Effector memory CD8-positive, alpha-beta T cell (primary cell): ENCODE measurements around the gene CCDC127.
"Not testable (repeated sequence)": the region's sequence is repeated elsewhere in the genome, so short reads cannot be mapped to it uniquely, and the experiment has no call there.

Source experiments
- ATAC-seq: fragments of 150-1000 bp; cut with Tn5 transposase; replicated peaks from 2 replicates; pipeline ENCODE4 v1.10.0; 2021; ENCODE audit warnings: mild to moderate bottlenecking, moderate library complexity
- DNase-seq, 3 experiments: peaks; one replicate each; pipeline ENCODE4 v3.0.0; 2021
- H3K27ac Mint-ChIP-seq, 2 donors: one replicate each; pipeline ENCODE4 v1.8.0; 2022; ENCODE audit warnings: mild to moderate bottlenecking in 2 of 2, mixed read lengths in 2 of 2, moderate library complexity in 2 of 2
- H3K27me3 Mint-ChIP-seq, 2 donors: one replicate each; pipeline ENCODE4 v1.8.0; 2022; ENCODE audit warnings: mixed read lengths in 2 of 2
- H3K36me3 Mint-ChIP-seq: one replicate; pipeline ENCODE4 v1.8.0; 2022; ENCODE audit warnings: mild to moderate bottlenecking, moderate library complexity, mixed read lengths; ENCODE audit not compliant: insufficient read depth
- H3K4me1 Mint-ChIP-seq, 2 donors: one replicate each; pipeline ENCODE4 v1.8.0; 2022; ENCODE audit warnings: low read depth in 2 of 2, mixed read lengths in 2 of 2
- H3K4me3 Mint-ChIP-seq, 2 donors: one replicate each; pipeline ENCODE4 v1.8.0; 2022; ENCODE audit warnings: mild to moderate bottlenecking in 2 of 2, mixed read lengths in 2 of 2, moderate library complexity in 2 of 2
- H3K9me3 Mint-ChIP-seq, 2 donors: one replicate each; pipeline ENCODE4 v1.8.0; 2022; ENCODE audit warnings: mixed read lengths in 2 of 2

CCDC127 gene

DNA sequence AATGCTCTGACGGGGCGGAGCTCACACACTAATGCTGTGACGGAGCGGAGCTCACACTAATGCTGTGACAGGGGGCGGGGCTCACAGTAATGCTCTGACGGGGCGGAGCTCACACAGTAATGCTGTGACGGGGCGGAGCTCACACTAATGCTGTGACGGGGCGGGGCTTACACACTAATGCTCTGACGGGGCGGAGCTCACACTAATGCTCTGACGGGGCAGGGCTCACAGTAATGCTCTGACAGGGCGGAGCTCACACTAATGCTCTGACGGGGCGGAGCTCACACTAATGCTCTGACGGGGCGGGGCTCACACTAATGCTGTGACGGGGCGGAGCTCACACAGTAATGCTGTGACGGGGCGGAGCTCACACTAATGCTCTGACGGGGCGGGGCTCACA is 53.2 kb downstream of the CCDC127 start:
- H3K9me3 Mint-ChIP-seq, H3K4me1 Mint-ChIP-seq, H3K4me3 Mint-ChIP-seq, H3K36me3 Mint-ChIP-seq, ATAC-seq, H3K27ac Mint-ChIP-seq, DNase-seq: not testable (repeated sequence)
- peaks cover 19 to 24% of the 10 kb centered on the region in 2 donors for H3K27me3 Mint-ChIP-seq

DNA sequence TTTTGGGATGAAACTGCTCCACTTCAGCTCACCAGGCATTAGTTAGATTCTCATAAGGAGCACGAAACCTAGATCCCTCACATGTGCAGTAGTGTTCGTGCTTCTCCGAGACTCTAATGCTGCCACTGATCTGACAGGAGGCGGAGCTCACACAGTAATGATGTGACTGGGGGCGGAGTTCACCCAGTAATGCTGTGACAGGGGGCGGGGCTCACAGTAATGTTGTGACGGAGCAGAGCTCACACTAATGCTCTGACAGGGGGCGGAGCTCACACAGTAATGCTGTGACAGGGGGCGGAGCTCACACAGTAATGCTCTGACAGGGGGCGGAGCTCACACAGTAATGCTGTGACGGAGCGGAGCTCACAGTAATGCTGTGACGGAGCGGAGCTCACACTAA is 53.7 kb downstream of the CCDC127 start:
- ATAC-seq (no peak), DNase-seq (no peak)
- Mint-ChIP-seq H3K4me3 (no peak overlapping the region), H3K4me1 (peaks cover 0 to 3% of the 10 kb centered on the region in 2 donors), H3K9me3 (no peaks in the 10 kb centered on the region), H3K27me3 (peaks cover 24 to 29% of the 10 kb centered on the region in 2 donors), H3K27ac (no peak overlapping the region), H3K36me3 (no peaks in the 10 kb centered on the region)

DNA sequence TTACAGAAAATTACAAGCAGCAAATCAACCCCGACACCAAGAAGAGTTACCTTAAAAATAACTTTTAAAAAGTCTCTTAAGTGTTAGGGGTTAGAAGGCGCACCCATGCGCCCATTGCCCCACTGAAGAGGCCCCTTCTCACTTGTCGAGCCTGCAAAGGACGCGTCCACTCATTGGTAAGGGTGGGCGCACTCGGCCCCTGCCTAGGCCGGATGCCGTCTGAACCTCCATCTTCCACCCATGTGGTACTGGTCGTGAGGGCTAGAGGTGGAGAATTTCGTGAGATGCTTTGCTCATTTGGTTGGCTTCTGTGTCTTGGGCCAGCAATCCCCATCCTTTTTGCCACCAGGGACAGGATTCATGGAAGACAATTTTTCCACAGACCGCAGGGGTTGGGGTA is 54.1 kb downstream of the CCDC127 start:
- DNase-seq = no peak
- ATAC-seq = no peak

DNA sequence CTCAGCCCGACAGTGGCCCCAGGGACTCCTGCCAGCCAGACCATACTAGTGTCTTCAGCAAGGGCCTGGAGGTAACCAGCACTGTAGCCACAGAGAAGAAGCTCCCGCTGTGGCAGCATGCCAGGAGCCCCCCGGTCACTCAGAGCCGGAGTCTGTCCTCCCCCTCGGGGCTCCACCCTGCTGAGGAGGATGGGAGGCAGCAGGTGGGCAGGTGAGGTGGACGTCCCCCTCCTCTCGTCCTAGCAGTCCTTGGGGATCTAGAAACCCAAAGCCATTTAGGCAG is 54.7 kb downstream of the CCDC127 start:
- DNase-seq = no peak
- Mint-ChIP-seq H3K27ac (no peak overlapping the region), H3K36me3 (no peaks in the 10 kb centered on the region), H3K4me1 (peaks cover 0 to 3% of the 10 kb centered on the region in 2 donors), H3K27me3 (peaks cover 34 to 39% of the 10 kb centered on the region in 2 donors), H3K4me3 (no peak overlapping the region), H3K9me3 (no peaks in the 10 kb centered on the region)
- ATAC-seq = no peak

More for the DNA sequence above, 54.1 kb downstream of the CCDC127 start:
- H3K27ac Mint-ChIP-seq = no peak overlapping the region
- H3K36me3 Mint-ChIP-seq = no peaks in the 10 kb centered on the region
- no peak overlapping the region for H3K4me3 Mint-ChIP-seq
- H3K27me3 Mint-ChIP-seq = peaks cover 29 to 33% of the 10 kb centered on the region in 2 donors
- H3K4me1 Mint-ChIP-seq = peaks cover 0 to 3% of the 10 kb centered on the region in 2 donors
- H3K9me3 Mint-ChIP-seq = no peaks in the 10 kb centered on the region

DNA sequence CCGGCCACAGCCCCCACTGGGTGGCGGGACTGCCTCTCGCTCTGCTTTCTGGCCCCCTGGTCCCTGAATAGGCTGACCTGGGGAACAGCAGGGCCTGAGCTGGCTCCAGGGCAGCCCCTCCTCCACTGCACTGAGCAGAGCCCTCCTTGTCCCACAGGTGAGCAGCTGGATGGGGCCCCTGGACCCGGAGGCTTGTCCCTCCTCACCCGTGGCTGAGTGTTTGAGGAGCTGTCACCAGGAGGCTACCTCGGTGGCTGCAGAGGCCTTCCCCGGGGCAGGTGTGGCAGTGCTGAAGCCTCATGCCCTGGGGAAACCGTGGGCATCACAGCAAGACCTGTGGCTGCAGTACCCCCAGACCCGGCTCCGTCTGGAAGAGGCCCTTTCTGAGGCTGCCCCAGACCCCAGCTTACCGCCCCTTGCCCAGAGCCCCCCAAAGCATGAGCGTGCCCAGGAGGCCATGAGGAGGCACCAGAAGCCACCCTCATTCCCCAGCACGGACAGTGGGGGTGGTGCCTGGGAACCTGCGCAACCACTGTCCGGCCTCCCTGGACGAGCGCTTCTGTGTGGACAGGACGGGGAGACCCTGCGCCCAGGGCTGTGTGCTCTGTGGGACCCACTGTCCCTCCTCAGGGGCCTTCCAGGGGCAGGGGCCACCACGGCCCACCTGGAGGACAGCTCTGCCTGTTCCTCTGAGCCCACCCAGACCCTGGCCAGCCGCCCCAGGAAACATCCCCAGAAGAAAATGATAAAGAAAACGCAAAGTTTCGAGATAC is 55.2 kb downstream of the CCDC127 start:
- Mint-ChIP-seq H3K4me1 (peaks cover 0 to 3% of the 10 kb centered on the region in 2 donors), H3K9me3 (no peaks in the 10 kb centered on the region), H3K27ac (no peak overlapping the region), H3K27me3 (peaks cover 35 to 40% of the 10 kb centered on the region in 2 donors), H3K4me3 (no peak overlapping the region), H3K36me3 (no peaks in the 10 kb centered on the region)
- DNase-seq = no peak
- ATAC-seq = no peak

DNA sequence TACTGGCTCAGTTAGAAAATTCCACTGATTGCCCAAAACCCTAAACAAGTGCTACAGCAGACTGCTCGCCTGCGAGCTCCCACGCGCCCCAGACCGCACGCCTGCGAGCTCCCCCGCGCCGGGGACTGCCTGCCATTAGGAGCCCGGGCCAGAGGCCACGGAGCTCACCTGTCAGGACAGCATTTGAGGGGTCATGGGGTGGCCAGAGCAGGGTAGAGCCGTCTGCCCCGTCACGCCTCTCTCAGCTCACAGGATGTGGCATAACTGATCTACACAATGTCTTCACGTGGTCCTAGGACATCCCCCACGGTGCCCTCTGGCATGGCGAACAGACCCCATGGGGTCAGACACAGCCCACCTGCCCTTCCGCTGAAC is 55.8 kb downstream of the CCDC127 start:
- ATAC-seq (no peak), DNase-seq (no peak)
- H3K36me3 Mint-ChIP-seq = no peaks in the 10 kb centered on the region
- H3K27ac Mint-ChIP-seq = no peak overlapping the region
- H3K4me1 Mint-ChIP-seq = peaks cover 0 to 3% of the 10 kb centered on the region in 2 donors
- H3K9me3 Mint-ChIP-seq = no peaks in the 10 kb centered on the region
- no peak overlapping the region for H3K4me3 Mint-ChIP-seq
- H3K27me3 Mint-ChIP-seq = peaks cover 38 to 46% of the 10 kb centered on the region in 2 donors

DNA sequence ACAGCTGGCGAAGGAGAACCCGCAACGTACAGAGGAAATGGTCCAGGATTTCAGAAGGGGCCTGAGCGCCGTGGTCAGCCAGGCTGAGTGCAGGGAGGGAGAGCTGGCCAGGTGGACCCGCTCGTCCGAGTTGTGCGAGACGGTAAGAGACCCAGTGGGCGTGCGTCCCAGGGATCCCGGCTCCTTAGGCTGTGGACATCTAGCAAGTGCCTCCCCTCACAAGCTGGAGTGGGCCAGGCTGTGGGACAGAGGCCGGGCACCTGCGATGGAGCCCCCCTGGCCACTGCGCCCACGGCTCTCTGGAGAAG is 56.2 kb downstream of the CCDC127 start:
- no peak for DNase-seq
- peaks cover 42 to 50% of the 10 kb centered on the region in 2 donors for H3K27me3 Mint-ChIP-seq
- H3K9me3 Mint-ChIP-seq = no peaks in the 10 kb centered on the region
- no peak overlapping the region for H3K4me3 Mint-ChIP-seq
- no peaks in the 10 kb centered on the region for H3K36me3 Mint-ChIP-seq
- peaks cover 0 to 3% of the 10 kb centered on the region in 2 donors for H3K4me1 Mint-ChIP-seq
- H3K27ac Mint-ChIP-seq = no peak overlapping the region
- no peak for ATAC-seq

DNA sequence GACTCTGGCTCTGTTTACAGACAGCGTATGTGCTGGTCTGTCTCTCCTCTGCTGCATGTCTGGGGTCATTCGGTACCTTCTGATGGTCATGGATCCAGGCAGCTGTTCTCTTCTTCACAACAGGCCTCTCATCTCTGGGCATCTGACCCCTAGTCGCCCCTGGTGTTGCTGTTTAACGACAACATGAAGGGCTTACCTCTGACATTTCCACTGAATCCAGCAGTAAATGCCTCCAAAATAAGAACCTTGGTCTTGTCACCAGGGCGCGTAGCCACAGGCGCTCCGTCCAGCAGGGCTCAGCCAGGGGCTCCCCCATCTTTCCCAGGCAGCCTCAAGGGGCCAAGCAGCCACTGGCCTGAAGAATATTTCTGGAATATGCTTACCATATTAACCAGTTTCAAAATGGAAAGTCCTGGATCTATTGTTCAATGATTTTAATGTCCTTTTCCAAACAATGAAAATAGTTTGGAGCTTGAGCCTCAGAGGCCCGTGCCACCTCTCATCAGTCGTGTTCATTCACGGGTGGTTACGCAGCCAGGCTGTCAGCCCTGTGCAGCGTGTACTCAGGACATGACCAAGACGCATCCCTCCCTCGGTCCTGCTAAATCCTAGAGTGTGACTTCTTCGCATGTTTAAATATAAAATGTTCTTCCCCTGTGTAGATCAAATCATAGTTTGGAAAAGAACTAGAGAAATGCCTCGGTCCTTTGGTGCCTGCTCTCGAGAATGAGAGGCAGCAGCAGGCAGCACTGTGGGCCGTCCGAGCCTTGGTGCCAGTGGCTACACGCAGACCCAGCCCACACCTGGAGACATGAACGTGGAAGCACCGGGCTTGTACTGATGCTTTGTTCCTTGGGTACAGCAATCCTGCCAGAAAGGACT is 56.8 kb downstream of the CCDC127 start:
- Mint-ChIP-seq H3K27me3 (peaks cover 47 to 56% of the 10 kb centered on the region in 2 donors), H3K4me3 (no peak overlapping the region), H3K4me1 (peaks cover 0 to 3% of the 10 kb centered on the region in 2 donors), H3K9me3 (no peaks in the 10 kb centered on the region), H3K27ac (no peak overlapping the region), H3K36me3 (no peaks in the 10 kb centered on the region)
- ATAC-seq (no peak), DNase-seq (no peak)

DNA sequence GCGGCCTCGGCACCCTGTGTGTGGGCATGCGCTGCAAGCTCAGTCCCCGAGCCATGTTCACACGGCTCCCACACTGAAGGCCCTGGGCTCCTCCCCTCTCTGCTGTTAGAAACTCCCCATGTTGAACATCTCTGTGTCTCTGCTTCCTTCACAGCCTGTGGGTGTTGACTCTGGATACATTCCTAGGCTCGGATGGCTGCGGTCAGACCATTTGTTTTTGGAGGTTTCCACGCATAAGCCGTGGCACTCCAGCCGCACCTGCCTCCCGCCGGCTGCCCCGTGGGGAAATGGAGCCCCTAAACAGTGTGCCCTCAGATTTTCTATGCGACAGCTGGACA is 57.8 kb downstream of the CCDC127 start:
- Mint-ChIP-seq H3K4me1 (peaks cover 0 to 3% of the 10 kb centered on the region in 2 donors), H3K36me3 (no peaks in the 10 kb centered on the region), H3K4me3 (no peak overlapping the region), H3K9me3 (no peaks in the 10 kb centered on the region), H3K27ac (peak overlapping the region in 1 of 2 donors; percentile 59), H3K27me3 (peaks cover 47 to 66% of the 10 kb centered on the region in 2 donors)
- ATAC-seq (no peak), DNase-seq (no peak)

DNA sequence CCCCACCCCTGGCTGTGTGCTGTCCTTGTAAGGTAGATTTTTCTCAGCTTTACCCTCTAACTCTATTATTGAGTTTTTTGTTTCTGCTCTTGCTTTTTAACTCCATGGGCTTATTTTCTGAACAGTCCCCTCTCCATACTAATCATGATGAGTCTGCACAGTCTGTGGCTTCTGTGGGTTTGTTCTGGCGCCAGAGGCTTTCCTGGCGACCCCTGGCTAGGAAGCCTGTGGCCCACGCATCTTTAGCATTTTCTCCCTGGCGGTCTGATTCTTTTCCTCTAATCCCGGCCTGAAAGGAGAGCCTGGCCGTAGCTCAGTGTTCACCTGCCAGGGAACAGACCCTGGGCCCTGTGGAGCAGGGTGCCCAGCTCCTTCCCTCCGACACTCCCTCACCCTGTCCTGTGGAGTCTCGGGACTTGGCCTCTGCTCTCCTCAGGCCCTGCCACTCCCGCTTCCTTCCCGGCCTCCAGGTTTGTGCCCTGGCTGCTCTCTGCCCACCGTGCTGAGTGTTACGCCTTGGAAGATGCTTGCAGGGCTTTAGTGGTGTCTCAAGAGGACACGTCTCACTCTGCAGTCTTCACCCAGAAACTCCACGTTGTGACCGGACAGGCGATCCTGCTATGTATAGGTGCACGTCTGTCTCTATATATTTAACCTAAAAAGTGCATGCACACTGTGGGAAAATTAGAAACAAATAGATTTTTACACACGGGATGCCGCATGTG is 58.3 kb downstream of the CCDC127 start:
- H3K27ac Mint-ChIP-seq = peak overlapping the region; percentile 15 to 59
- peaks cover 0 to 3% of the 10 kb centered on the region in 2 donors for H3K4me1 Mint-ChIP-seq
- peaks cover 47 to 71% of the 10 kb centered on the region in 2 donors for H3K27me3 Mint-ChIP-seq
- H3K9me3 Mint-ChIP-seq = no peaks in the 10 kb centered on the region
- ATAC-seq = no peak
- DNase-seq = no peak
- no peak overlapping the region for H3K4me3 Mint-ChIP-seq
- H3K36me3 Mint-ChIP-seq = no peaks in the 10 kb centered on the region

DNA sequence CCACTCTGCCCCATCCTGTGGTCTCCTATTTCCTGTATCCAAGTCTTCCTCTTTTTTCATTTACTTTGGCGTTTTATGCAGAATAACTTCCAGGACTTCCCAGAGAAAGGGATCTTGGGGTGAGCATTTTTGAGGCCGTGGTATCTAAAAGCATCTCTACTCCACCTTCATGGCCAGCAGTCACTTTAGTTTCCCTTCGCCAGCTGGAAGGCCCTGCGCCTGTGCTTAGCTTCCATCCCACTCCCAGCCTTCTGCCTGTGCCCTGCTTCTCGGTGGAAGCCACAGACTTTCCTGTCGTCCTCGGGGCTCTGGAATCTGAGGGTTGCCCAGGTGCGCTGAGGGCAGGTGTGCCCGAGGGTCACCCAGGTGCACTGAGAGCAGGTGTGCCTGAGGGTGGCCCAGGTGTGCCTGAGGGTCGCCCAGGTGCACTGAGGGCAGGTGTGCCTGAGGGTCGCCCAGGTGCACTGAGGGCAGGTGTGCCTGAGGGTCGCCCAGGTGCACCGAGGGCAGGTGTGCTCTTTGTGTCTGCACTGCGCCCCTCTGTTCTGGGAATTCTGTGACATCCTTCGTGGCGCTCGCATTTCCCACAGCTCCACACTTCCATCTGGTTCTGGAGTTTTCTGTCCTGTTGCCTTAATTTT is 59.0 kb downstream of the CCDC127 start:
- ATAC-seq = no peak
- peaks cover 0 to 3% of the 10 kb centered on the region in 2 donors for H3K4me1 Mint-ChIP-seq
- no peak for DNase-seq
- H3K27me3 Mint-ChIP-seq = peaks cover 47 to 77% of the 10 kb centered on the region in 2 donors
- H3K9me3 Mint-ChIP-seq = no peaks in the 10 kb centered on the region
- no peaks in the 10 kb centered on the region for H3K36me3 Mint-ChIP-seq
- no peak overlapping the region for H3K4me3 Mint-ChIP-seq
- peak overlapping the region in 1 of 2 donors; percentile 15 for H3K27ac Mint-ChIP-seq

DNA sequence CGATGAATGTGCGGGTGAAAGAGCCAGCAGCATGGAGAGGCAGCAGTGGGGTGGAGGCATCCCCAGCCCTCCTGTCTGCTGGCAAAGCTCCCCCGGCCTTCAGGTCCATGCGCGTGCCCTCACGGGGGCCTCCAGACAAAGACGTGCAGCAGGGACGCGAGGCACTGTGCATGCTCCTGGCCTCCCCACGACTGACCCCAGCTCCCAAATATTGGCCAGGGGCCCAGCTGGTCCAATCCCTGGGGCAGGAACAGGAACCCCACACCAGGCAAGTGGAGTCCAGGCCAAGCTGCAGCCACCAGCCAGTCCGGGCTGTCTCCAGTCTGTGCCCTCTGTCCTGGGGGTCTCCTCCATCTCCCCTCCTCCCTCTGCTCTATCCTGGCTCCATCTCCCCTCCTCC is 60.2 kb downstream of the CCDC127 start:
- Mint-ChIP-seq H3K9me3 (no peaks in the 10 kb centered on the region), H3K36me3 (no peaks in the 10 kb centered on the region), H3K4me3 (no peak overlapping the region), H3K27me3 (peaks cover 47 to 77% of the 10 kb centered on the region in 2 donors), H3K27ac (no peak overlapping the region), H3K4me1 (peaks cover 0 to 3% of the 10 kb centered on the region in 2 donors)
- ATAC-seq (no peak), DNase-seq (no peak)

DNA sequence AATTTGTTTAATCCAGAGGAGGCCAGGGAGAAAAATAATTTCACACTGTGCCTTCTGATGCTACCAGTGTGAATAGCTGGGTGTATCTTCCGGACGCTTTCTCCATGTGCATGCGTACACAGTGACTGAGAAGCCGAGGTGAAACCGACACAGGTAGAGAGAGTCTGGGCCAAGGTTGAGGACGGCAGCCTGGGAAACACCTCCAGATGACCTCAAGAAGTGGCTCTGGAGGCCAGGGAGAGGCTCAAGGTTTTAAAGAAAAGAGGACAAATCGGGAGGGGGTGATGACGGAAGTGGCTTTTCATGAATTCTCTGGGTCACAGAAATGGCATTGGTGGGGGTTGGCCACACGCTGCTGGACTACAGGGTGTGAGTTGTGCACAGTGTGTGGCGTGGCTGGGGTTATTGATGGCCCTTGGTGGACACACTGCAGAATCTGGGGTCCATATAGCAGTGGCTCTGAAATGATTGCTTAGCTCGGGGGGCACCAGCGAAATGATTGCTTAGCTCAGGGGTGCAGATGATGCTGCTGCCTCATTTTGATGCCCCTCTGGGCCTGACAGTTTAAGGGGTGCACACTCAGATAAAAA is 60.7 kb downstream of the CCDC127 start:
- Mint-ChIP-seq H3K27me3 (peaks cover 47 to 77% of the 10 kb centered on the region in 2 donors), H3K4me1 (peaks cover 0 to 3% of the 10 kb centered on the region in 2 donors), H3K4me3 (no peak overlapping the region), H3K36me3 (no peaks in the 10 kb centered on the region), H3K27ac (no peak overlapping the region), H3K9me3 (no peaks in the 10 kb centered on the region)
- DNase-seq = no peak
- ATAC-seq = no peak
